NCI-H2081 treated with DMSO at 0.1 percent for 48 hours (cell line): ENCODE measurements around the gene CTBP1.

Experiments
- DNase-seq: peaks from one replicate; lab custom pipeline; 2025; lab: John Stamatoyannopoulos, UW

Gene CTBP1

DNA sequence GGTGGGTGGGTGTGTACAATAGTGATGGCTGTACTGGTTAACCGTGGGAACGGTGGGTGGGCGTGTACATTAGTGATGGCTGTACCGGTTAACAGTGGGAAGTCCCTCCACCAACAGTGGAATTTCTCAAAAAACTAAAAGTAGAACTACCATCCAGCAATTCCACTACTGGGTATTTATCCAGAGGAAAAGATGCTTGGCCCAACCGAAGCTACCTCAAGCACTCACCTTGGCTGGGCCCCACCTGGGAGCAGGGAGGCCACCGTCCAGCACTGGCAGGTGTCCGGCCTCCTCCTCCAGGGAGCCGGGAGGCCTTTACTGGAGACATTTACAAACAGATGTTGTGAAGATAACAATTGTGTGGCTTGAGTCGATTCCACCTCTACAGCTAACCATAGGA, 34.8 kb upstream of the CTBP1 start:
- DNase-seq: no peak

DNA sequence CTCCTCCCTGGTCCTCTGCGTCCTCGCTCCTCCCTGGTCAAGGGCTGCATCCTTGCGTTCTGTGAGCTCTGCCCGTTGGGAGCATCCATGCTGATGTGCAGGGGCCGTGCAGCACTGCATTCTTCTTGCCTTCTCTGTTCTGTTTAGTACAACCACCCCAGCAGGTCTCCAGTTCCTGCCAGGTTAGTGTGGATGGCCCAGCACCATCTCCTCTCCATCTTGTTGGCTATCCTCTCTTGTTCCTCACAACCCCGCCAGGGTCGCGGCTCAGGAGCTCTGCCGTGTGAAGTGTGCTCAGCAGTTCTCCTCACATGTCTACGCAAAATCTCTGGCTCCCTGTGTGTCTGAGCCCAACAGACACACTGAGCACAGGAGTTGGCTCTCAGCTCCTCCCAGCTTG, 30.3 kb upstream of the CTBP1 start:
- DNase-seq: no peak

DNA sequence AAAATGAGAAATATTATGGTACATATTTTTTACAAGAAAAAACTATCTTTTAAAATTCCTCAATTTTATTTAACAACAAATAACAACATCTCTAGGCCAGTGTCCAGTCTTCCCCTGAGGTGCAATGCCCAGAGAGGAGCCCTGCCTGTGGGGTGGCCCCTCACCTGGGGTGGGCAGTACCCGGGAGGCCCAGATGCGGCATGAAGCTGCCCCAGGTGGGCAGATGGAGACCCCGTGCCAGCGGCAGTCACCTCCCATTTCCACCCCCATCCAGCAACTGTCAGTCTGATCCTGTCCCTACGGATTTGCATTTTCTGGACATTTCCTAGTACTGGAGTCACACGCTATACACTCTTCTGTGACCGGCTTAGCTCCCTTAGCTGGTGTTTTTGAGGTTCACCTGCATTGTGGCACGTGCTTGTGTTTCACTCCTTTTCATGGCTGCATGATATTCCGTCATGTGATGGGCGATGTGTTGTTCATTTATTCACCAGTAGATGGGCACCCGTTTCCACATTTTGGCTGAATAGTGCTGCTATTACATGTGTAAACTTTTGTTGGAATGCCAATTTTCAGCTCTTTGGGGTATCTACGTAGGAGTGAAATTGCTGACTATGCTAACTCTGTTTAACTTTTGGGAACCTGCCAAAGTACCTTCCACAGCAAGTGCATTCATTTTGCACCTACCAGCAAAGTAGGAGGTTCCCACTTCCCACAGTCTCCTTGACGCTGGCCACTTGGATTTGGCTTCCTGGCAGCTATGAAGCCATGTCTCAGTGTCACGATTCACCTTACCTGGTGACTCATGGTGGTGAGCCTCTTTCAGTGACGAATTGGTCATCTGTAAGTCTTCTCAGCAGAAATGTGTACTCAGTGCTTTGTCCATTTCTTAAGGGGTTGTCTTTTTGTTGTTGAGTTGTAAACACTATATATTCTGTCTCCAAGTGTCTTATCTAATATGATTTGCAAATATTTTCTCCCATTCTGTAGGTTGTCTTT, 29.0 kb upstream of the CTBP1 start:
- DNase-seq: no peak

DNA sequence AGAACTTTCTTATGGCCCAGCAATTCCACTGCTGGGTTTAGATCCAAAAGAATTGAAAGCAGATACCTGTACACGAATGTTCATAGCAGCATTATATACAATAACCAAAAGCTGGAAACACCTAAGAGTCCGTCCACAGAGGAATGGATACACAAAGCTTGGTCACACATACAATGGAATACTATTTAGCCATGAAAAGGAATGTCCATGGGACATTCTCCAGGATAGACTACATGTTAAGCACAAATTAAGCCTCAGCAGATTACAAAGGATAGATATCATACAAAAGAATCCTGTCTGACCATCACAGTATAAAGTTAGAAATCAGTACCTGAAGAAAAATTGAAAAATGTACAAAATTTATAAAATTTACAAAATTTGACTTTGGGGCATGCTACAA, 28.1 kb upstream of the CTBP1 start:
- no peak for DNase-seq

DNA sequence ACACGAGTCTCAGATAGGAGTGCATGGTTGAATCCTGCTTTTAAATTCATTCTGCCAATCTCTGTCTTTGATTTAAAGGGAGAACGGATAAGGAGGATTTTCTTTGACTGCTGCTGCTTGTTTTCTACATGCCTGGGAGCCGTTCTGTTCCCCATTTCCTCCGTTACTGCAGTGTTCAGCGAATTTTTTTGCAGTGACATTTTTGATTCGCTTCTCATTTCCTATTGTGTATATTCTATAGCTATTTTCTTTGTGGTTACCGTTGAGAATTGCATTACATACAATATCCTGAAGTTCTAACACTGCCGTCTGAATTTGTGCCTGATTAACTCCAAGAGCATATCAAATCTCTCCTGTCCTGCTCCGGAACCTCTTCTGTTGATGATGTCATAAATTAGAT, 25.9 kb upstream of the CTBP1 start:
- no peak for DNase-seq

DNA sequence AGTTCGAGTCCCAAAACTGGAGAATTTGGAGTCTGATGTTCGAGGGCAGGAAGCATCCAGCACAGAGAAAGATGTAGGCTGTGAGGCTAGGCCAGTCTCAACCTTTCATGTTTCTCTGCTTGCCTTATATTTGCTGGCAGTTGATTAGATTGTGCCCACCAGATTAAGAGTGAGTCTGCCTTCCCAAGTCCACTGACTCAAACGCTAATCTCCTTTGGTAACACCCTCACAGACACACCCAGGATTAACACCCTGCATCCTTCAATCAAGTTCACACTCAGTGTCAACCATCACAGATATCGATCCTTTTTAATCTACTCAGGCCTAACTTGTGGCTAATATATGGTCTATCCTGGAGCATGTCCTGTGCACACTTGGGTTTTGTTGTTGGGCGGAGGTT, 22.8 kb upstream of the CTBP1 start:
- DNase-seq: no peak

DNA sequence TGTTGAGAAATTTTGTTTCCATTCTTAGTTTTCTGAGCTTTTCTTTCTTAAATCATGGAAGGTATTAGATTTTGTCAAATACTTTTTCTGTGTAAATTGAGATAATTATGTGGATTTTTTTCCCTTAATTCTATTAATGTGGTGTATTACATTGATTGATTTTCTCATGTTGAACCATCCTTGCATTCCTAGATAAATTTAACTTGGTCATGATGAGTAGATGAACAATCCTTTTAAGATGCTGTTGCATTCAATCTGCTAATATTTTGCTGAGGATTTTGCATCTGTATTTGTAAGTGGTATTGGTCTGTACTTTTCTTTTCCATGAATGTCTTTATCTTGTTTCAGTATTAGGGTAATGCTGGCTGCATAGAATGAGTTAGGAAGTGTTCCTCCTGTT, 20.3 kb upstream of the CTBP1 start:
- DNase-seq: no peak

DNA sequence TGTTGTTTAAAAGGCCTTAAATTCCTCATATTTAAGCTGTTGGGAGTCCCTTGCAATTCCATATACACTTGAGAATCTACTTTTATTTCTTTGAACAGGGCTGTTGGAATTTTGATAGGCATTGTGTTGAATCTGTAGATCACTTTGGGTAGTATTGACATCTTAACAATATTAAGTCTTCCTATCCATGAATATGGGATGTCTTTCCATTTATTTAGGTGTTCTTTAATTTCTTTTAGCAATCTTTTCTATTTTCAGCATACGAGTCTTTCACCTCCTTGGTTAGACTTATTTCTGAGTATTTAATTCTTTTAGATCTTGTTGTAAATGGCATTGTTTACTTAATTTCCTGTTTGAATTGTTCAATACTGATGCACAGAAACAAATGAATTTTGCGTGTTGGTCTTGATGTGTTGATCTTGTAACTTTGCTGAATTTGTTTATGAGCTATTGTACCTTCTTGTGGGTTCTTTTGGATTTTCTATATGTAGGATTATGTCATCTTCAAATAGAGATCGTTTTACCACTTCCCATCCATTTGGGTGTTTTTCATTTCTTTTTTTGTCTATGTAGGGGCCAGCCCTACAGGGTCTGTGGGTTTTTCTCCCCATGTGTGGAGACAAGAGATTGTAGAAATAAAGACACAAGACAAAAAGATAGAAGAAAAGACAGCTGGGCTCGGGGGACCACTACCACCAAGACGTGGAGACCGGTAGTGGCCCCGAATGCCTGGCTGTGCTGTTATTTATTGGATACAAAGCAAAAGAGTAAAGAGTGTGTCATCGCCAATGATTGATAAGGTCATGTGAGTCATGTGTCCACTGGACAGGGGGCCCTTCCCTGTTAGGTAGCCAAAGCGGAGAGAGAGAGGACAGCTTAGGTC, 18.2 kb upstream of the CTBP1 start:
- no peak for DNase-seq

DNA sequence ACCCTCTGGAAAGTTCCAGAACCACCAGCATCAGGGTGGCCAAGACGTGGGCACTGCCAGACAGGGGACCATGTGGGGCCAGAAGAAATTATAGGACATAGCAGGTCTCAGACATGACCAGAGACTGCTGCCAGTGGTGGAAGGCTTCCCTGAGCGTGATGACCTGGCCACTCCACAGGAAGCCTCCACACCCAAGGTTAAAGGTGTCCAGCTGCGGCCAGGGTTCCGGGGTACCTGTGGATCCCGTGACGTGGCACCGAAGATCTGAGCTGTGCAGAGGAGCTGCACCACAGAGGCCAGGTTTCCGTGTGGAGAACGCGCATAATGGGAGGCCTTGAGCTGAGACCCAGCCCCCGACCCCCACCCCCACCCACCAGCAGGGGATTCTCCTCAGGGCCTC, 16.4 kb upstream of the CTBP1 start:
- DNase-seq: no peak

DNA sequence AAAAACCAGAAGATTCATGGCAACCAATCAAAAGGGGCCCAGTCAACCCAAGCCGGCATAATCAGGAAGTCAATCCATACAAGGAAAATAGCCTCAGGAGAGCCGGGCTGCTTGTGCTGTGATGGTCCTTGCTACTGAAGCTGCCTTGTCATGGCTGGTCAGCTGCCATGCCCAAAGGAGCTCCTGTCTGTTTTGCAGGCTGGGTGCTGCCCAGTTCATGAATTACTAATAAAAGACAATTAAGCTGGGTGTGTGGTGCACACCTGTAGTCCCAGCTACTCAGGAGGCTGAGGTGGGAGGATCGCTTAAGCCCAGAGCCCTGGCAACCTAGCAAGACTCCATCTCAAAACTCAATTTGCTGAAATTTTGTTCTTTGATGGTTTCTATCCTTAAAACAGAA, 16.0 kb upstream of the CTBP1 start:
- no peak for DNase-seq

DNA sequence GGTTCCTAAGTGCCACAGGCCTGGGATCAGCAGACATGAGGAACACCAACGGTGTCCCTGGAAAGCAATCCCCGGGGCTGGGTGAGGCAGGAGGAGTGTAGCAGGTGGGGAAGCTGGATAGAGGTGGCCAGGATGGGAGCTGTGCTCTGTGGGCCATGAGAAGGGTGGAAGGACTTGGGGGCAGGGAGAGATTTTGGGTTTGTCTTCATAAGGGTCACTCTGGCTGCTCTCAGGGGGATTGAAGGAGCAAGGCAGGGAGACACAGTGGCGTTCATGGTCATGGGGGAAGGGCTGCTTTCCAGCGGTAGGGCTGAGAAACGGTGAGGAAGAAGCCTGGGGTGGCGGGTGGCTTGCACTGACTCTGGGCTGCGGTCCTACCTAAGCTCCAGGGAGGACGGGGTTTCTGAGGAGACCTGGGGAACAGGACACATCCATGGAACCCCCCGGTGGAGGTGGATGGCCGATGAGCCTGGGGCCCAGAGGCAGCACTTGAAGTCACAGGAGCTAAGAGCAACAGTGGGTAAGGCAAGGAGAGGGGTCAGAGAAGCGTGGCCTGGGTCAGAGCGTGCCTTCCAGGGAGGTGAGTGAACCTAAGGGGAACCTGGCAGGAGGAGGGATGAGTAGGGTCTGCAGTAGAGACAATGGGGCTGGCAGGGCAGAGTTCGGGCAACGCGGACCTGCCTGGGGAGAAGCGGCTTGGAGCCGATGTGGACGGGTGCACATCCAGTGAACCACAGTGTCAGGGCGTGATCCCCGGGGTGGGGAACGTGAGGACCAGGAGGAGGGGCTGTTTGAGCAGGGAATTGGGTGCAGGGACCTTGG, 12.4 kb upstream of the CTBP1 start:
- DNase-seq: no peak

DNA sequence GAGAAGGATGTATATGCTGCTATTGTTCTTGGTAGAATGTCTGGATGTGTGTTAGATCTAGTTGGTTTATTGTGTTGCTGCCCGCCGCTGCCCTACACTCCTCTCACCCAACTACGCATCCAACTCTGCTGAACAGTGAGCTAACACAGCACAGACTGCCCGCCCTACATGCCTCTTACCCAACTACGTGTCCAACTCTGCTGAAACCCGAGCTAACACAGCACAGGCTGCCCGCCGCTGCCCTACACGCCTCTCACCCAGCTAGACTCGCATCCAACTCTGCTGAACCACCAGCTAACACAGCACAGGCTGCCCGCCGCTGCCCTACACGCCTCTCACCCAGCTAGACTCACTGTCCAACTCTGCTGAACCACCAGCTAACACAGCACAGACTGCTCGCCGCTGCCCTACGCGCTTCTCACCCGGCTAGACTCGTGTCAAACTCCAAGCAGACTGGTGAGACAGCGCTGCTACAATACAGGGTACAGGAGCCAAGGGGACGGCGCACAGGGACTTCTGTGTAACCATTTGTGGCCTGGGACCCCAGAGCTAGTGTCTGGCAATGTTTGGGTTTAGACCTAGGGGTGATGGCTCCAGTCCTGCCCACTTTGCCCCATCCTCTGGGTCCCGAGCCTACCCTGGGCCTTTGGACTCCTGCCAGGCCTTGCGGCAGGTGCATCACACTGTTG, 11.6 kb upstream of the CTBP1 start:
- no peak for DNase-seq

DNA sequence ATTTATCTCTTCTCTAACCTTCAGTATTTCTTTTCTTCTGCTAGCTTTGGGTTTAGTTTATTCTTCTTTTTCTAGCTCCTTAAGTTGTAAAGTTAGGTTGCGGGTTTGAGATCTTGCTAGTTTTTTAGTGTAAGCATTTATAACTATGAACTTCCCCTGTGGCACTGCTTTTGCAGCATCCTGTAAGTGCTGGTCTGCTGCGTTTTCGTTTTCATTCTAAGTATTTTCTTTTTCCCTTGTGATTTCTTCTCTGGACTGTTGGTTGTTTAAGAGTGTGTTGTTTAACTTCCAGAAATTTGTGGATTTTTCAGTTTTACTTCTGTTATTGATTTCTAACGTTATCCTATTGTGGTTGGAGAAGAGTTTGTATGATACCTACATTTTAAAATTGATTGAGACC, 11.0 kb upstream of the CTBP1 start:
- DNase-seq: no peak

DNA sequence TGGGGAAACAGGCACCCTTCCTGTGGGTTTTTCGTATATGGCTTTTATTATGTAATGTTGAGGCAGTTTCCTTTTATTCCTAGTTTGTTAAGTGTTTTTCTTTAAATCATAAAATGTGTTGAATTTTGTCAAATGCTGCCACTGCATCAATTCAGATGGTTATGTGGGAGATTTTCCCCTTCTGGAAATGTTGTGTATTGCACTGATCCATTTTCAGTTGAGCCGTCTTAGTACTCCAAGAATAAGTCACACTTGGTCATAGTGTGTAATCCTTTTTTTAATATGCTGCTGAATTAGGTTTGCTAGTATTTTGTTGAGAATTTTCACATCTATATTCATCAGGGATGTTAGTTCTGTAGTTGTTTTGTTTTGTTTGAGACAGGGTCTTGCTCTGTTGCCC, 9.5 kb upstream of the CTBP1 start:
- no peak for DNase-seq

DNA sequence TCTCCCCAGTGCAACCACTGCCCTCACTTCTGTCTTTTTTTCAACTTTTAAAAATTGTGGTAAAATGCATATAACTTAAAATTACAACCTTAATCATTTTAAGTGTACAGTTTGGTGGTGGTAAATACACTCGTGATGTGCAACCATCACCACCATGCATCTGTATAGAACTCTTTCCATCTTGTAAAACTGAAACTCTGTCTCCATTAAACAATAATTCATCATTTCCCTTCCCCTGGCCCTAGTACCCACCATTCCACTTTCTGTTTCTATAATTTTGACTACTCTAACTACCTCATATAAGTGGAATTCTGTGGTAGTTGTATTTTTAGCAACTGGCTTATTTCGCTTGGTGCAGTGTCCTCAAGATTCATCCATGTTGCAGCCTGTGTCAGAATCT, 6.8 kb upstream of the CTBP1 start:
- no peak for DNase-seq

DNA sequence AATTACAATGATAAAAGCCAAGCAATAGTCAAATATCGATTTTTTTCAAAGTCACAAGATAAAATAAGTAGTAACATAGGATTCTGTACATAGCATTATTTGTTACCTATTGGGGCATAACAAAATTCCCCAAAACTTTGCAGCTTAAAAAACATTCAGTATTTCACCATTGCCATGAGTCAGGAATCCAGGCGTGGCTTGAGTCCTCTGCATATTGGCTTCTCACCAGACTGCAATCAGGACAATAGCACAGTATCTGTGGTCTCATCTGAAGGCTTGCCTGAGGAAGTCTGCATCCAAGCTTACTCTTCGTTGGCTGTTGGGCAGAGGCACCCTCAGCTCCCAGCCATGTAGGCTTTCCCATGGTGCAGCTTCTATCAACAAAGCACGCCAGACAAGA, 6.2 kb upstream of the CTBP1 start:
- no peak for DNase-seq

DNA sequence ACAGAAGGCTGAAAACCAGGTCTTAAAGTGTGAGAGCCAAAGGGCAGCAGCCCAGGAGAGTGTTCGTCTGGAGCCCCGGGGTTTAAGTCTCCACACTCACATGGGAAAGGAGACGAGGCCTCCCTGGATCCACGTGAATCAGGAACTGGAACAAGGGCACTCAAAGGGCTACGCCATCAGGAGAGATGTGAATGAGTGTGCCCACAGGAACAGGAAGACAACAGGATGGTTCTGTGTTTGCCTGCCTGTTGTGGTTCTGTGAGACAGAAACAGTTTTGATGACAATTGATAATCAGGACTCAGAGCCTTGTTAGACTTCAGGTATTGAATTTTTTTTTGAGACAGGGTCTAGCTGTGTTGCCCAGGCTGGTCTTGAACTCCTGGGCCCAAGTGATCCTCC, 4.9 kb upstream of the CTBP1 start:
- no peak for DNase-seq

DNA sequence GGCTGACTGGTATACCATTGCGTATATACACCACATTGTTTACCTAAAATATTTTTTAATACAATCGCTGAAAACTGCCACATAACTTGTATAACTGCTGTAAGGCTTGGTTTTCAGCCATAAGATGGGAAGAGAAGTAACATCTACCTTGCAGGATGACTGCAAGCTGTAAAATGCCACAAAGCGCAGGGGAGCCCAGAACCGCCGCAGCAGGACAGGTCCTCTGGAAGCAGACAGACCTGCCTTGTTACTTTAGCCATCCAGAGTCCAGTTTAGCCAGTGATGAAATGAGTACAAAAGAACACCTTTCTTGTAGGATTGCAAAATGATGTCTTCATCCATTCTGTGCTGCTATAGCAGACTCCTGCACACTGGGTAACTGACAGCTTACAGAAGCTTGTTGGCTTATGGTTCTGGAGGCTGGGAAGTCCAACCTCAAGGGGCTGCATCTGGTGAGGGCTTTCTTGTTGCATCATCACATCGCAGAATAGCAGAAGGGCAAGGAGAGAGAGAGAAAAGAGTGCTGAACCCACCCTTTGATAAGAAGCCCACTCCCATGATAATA, 4.1 kb upstream of the CTBP1 start:
- DNase-seq: no peak

DNA sequence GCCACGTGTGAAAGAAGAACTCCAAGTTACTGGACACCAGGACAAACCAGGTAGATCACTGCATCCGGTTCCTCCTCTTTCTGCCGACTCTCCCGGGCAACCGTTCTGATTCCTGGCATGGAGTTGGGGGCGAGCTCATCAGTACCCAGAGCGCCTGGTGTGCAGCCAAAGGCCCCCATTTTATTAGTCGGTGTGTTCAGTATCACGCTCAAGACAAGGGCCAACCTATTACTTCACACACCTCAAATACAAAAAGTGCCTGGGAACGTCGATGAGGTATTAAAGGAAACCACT, 2.8 kb upstream of the CTBP1 start:
- no peak for DNase-seq

DNA sequence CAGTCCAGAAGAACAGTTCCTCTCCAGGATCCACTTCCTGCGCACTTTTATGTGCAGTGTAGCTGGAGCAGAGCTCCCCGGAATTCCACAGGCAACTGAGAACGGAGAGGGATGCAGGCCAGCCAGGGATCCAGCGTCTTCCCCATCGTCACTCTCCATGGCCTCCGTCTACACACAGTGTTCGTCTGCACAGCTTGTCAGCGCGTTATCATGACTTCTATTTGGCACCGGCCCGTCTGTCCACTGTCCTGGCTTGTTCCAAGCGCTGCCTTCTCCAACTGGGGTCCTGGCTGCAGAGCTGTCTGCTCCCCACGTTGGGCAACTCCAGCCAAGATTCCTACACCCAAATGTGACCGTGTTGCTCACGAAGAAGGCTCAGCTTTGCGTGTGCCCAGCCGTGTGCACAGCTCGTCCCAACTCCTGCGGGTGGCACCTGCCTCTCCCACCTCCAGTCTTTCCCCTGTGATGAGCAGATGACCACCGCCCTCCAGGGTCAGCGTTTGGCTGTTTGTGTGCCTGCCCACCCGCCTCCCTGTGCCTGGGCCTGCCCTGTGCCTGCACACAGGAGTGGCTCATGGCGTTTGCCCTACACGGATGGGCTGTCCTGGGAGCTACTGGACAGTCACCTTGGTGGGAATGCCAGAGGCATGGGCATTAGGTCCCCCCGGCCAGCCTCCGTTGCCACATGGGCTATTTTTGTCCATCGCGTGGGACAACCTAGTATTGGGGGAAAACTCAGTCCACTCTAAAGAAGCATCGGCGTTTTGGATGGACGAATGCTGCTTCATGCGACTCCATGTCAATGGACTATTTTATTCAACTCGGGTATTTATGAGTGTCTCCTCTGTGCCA, 2.2 kb upstream of the CTBP1 start:
- DNase-seq: no peak

DNA sequence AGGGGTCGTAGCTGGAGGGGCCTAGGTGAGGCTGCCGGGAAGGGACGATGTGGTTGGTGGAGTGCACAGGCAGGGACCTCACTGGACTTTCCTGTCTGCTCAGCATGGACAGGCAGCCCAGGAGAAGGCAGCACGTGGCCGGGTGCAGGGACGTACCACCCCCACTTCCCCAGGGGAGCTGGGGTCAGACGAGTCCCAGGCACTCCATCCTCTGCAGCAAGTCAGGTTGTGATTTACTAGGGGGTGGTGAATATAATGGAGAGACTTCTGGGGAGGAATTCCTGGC, 1.5 kb upstream of the CTBP1 start:
- no peak for DNase-seq
